Measurements from ENCODE around the gene SYCE1L. TPM values are rescaled to one million over a fixed set of nuclear protein-coding genes. Genes with fewer than 3 reads are reported as not detected.

The SYCE1L gene
- total RNA-seq (2011; cell fraction: chromatin; rRNA removed; ENCODE audit: low replicate concordance), result not detected in 2 replicates
- total RNA-seq (2011; cell fraction: nucleolus; rRNA removed), result not detected in 2 replicates
- total RNA-seq (2011; cell fraction: nucleoplasm; rRNA removed), result not detected in 2 replicates
- total RNA-seq (2014; rRNA removed) (0.54 and 0.57 TPM in 2 replicates), total RNA-seq (2014; rRNA removed; fragmentation: Illumina TruSeq; extraction: Trizol) (not detected in 2 replicates), total RNA-seq (2015; rRNA removed; fragmentation: Illumina TruSeq; extraction: Trizol) (0.19 and 0.80 TPM in 2 replicates), total RNA-seq (2021) (2.7 and 3.4 TPM in 2 replicates), polyA plus RNA-seq (2011; rRNA removed) (not detected in 2 replicates), polyA plus RNA-seq (2014; fragmentation: Illumina TruSeq; extraction: Trizol) (not detected in 2 replicates), polyA plus RNA-seq (2014; fragmentation: Nextera tagmentation; extraction: Ambion mirVana) (not detected), polyA plus RNA-seq (2014; rRNA removed) (1.3 and 1.4 TPM in 2 replicates), polyA minus RNA-seq (2011; rRNA and poly(A)+ RNA removed) (not detected in 2 replicates), Bru-seq, nascent RNA (percentile 51 among the genes with signal in this experiment), BruChase-seq, experiment 1, labeled RNA remaining after a 2-hour chase (percentile 51 among the genes with signal in this experiment), BruChase-seq, experiment 2, labeled RNA remaining after a 6-hour chase (percentile 48 among the genes with signal in this experiment)
- 0.13 and 0.21 TPM in 2 replicates for polyA plus RNA-seq (2011; cell fraction: cytosol; rRNA removed)
- 0.87 and 1.8 TPM in 2 replicates for polyA plus RNA-seq (2011; cell fraction: nucleus; rRNA removed)
- polyA plus RNA-seq (2012), result 0.78 and 0.87 TPM in 2 replicates
- polyA minus RNA-seq (2011; cell fraction: cytosol; rRNA and poly(A)+ RNA removed), result not detected in 2 replicates
- 0.54 TPM in 1 of 2 replicates, not detected in the other for polyA minus RNA-seq (2011; cell fraction: nucleus; rRNA and poly(A)+ RNA removed)
- long read RNA-seq, experiment 1, partial matches to known transcripts, result 1 of 3 reads
- long read RNA-seq, experiment 1, other reads (novel, unspliced or antisense), result 1 of 3 reads
- long read RNA-seq, experiment 2, partial matches to known transcripts, result 0 of 6 reads
- long read RNA-seq, experiment 2, other reads (novel, unspliced or antisense), result 6 of 6 reads
- long read RNA-seq, experiment 3, partial matches to known transcripts, result 0 of 1 reads
- long read RNA-seq, experiment 3, other reads (novel, unspliced or antisense), result 1 of 1 reads

- no TSS peak for BruUV-seq (replicated peaks)
- ATAC-seq (no peak; the same call in 2 of the 3 replicates), DNase-seq (ENCODE audit: extremely low read depth in 1 of 4, low spot score in 3 of 4) (no peak), FAIRE-seq (no peak)
- in situ Hi-C loops (cut with MboI), result loop anchor here (25.0 kb wide), 2 partner anchors 1562 to 1987 kb away; partner anchors contain the start of genes CTRB1, CTRB2, KARS1 and TERF2IP
- Histone ChIP-seq H3K9me3 (replicated peaks; ENCODE audit: control insufficient read depth, insufficient read depth, low read depth, low read length) (no peaks in the 10 kb centered on the region), H3K9ac (ENCODE audit: insufficient read depth in 1 of 2, low read depth in 2 of 2, low read length in 2 of 2) (no peak within 1 kb of the TSS), H3K36me3 (ENCODE audit: control insufficient read depth, insufficient read depth, low read length) (peaks cover 49% of the 10 kb centered on the region; the same call in 2 of the 3 replicates), H3K27ac (ENCODE audit: extremely low read depth, low read depth, low read length) (no peak within 1 kb of the TSS), H3K9me1 (ENCODE audit: control insufficient read depth, insufficient read depth, low read length) (no peaks in the 10 kb centered on the region), H3K4me2 (ENCODE audit: insufficient read depth, low read length) (no peak within 1 kb of the TSS), H3K79me2 (ENCODE audit: control insufficient read depth, insufficient read depth, low read length) (no peaks in the 10 kb centered on the region), H4K20me1 (replicated peaks; ENCODE audit: control insufficient read depth, insufficient read depth, low read length) (no peaks in the 10 kb centered on the region), H3K27me3 (ENCODE audit: control insufficient read depth in 2 of 2, insufficient read depth in 2 of 2, low read length in 2 of 2) (no peaks in the 10 kb centered on the region), H2AFZ (ENCODE audit: low read depth, low read length) (no peak within 1 kb of the TSS), H3K4me1 (replicated peaks in 1 of 2; ENCODE audit: control insufficient read depth in 2 of 2, insufficient read depth in 2 of 2, low read length in 2 of 2) (peaks cover 0 to 8% of the 10 kb centered on the region in 2 experiments; a peak in 1 of 5 replicates), H3K4me3 (no peak within 1 kb of the TSS)
- WGBS (ENCODE audit: insufficient coverage, low coverage, missing lambda C conversion rate), result 98% methylated on average over 8 of the region's 18 CpGs
- intact Hi-C loops (cut with micrococcal nuclease), result no loop called here
- TF ChIP-seq RBFOX2 (IDR thresholded peaks at IDR 0.05; ENCODE audit: low read depth, low read length), result peak; percentile 35; the same call in 1 of the 2 replicates
- TF ChIP-seq VEZF1 (CRISPR knock-in tag; IDR thresholded peaks at IDR 0.05), result no peak
- ChIA-PET POLR2A (no interaction called here), CTCF (ENCODE audit: low intra/inter-chr PET ratio) (no interaction called here)
These were observed at the start of gene SYCE1L for GRCh38 chr16:77199211-77199610. Gene SYCE1L, plus strand, starts transcription at chr16:77199408. Its CDS starts 44 bp downstream, at chr16:77199452.

All from K562 (cell line).